Medulla oblongata (tissue), 1 donor: Measurements from ENCODE around the gene NRXN3.

ENCODE experiments used
- DNase-seq: peaks from one replicate; pipeline ENCODE4 v3.0.0-alpha.2; 2015; ENCODE audit errors: extremely low spot score

NRXN3 gene

GRCh38 chr14:79791055-79791732 is 1621.0 kb downstream of the NRXN3 start:
- no peak for DNase-seq

- no peak for DNase-seq
Measured at GRCh38 chr14:79802093-79802492, 1631.9 kb downstream of the NRXN3 start.

GRCh38 chr14:79805636-79806035 is 1635.5 kb downstream of the NRXN3 start:
- no peak for DNase-seq

GRCh38 chr14:79809849-79810612 is 1639.9 kb downstream of the NRXN3 start:
- DNase-seq, result peak; percentile 75

GRCh38 chr14:79820866-79821535 is 1650.8 kb downstream of the NRXN3 start:
- no peak for DNase-seq

- DNase-seq, result no peak
Measured at GRCh38 chr14:79822034-79822433, 1651.9 kb downstream of the NRXN3 start.

GRCh38 chr14:79825046-79825521 is 1654.9 kb downstream of the NRXN3 start:
- peak; percentile 86 for DNase-seq

GRCh38 chr14:79826362-79826761 is 1656.2 kb downstream of the NRXN3 start:
- DNase-seq, result no peak

- no peak for DNase-seq
Measured at GRCh38 chr14:79829405-79830166, 1659.4 kb downstream of the NRXN3 start.

GRCh38 chr14:79831195-79831892 is 1661.2 kb downstream of the NRXN3 start:
- DNase-seq, result no peak

- DNase-seq, result no peak
Measured at GRCh38 chr14:79833781-79834180, 1663.6 kb downstream of the NRXN3 start.

GRCh38 chr14:79834868-79835267 is 1664.7 kb downstream of the NRXN3 start:
- no peak for DNase-seq

GRCh38 chr14:79836577-79836976 is 1666.4 kb downstream of the NRXN3 start:
- DNase-seq, result no peak

GRCh38 chr14:79837699-79838098 is 1667.5 kb downstream of the NRXN3 start:
- no peak for DNase-seq

GRCh38 chr14:79840103-79840502 is 1669.9 kb downstream of the NRXN3 start:
- no peak for DNase-seq

- no peak for DNase-seq
Measured at GRCh38 chr14:79840831-79841230, 1670.7 kb downstream of the NRXN3 start.

GRCh38 chr14:79841433-79841832 is 1671.3 kb downstream of the NRXN3 start:
- no peak for DNase-seq

GRCh38 chr14:79842270-79842669 is 1672.1 kb downstream of the NRXN3 start:
- DNase-seq, result no peak

GRCh38 chr14:79852950-79853744 is 1683.0 kb downstream of the NRXN3 start:
- DNase-seq, result no peak

- no peak for DNase-seq
Measured at GRCh38 chr14:79855789-79856188, 1685.6 kb downstream of the NRXN3 start.
